HG03159 (cell line): Measurements from ENCODE around the gene ABCA7.

Source experiments
- ATAC-seq: cut with Tn5 transposase; IDR thresholded peaks from one replicate; pipeline ENCODE4 v1.9.1; 2021; ENCODE audit warnings: mild to moderate bottlenecking, moderate library complexity; ENCODE audit not compliant: unreplicated experiment

The ABCA7 gene

GRCh38 chr19:1055886-1056620 is 16.1 kb downstream of the ABCA7 start:
- no peak for ATAC-seq

- ATAC-seq: no peak
These were observed 17.4 kb downstream of the ABCA7 start for GRCh38 chr19:1057176-1057855.

DNA sequence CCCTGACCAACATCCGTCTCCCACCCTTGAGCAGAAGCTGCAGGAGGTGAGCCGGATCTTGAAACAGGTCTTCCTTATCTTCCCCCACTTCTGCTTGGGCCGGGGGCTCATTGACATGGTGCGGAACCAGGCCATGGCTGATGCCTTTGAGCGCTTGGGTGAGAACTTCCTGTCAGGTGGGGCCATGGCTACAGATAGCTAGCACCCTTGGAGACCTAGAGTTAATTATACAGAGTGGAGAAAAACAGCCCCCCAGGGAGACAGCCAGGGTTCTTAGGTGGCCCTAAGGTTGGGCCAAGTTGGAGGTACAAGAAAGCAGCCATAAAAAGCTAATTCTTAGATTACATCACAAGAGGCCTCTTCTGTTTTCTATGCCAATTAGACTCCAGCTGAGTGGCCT is 18.2 kb downstream of the ABCA7 start:
- ATAC-seq: no peak

DNA sequence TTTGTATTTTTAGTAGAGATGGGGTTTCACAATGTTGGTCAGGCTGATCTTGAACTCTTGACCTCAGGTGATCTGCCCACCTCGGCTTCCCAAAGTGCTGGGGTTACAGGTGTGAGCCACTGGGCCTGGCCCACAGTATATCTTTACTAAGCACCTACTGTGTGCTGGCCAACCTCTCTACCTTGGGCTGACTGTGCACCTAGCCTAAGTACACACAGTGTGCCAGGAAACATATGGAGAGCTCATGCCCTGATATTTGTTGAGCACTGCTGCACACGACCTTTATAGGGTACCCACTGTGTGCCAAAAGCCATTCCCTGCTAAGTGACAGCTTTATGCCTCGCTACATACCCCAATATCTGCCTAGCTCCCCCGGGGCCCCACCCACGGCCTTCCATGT is 20.8 kb downstream of the ABCA7 start:
- no peak for ATAC-seq

DNA sequence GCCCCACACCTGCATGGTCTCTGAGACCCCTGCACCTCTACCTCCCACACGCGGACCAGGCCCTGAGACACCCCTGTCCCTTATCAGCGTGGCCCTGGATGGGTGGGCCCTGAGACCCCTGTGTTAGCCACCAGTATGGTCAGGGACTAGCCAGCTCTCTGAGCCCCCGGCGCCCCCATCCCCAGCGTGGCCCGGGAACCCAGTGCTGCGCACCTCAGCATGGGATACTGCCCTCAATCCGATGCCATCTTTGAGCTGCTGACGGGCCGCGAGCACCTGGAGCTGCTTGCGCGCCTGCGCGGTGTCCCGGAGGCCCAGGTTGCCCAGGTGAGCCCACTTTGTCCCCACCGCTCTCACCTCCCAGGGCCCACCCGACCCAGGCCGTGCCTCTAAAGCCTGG is 22.1 kb downstream of the ABCA7 start:
- ATAC-seq: no peak

- no peak for ATAC-seq
These were observed 22.6 kb downstream of the ABCA7 start for GRCh38 chr19:1062387-1063029.

GRCh38 chr19:1063030-1063908 is 23.4 kb downstream of the ABCA7 start:
- no peak for ATAC-seq

DNA sequence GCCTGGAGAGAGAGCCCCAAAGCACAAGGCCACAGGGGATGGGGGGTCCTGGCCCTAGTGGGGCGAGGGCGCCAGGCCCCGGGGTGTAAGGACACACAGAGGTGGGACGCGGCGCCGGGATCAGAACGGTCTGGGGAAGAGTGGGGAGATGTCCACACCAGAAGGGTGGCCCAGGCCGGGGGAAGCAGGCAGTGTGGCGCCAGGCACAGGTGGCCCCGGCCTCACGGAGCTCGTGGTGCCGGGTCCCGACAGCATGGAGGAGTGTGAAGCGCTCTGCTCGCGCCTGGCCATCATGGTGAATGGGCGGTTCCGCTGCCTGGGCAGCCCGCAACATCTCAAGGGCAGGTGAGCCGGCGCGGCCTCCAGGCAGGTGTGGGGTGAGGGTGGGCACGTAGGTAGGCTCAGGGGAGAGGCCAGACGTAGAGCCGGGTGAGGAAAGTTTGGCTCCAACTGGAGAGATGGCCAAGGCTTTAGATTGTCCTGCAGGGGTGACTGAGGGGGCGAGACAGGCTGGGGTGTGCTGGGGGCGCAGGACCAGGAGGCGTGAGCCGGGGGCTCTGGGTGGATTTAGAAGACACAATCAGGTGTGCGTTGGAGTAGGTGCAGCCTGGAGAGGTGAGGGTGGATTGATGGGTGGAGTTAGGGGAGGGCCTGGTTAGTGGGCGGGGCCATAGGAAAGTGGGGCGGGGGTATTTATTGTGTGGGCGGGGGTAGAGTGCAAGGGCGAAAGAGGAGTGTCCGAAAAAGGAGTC is 24.2 kb downstream of the ABCA7 start:
- no peak for ATAC-seq

- no peak for ATAC-seq
These were observed 25.0 kb downstream of the ABCA7 start for GRCh38 chr19:1064661-1065605.

DNA sequence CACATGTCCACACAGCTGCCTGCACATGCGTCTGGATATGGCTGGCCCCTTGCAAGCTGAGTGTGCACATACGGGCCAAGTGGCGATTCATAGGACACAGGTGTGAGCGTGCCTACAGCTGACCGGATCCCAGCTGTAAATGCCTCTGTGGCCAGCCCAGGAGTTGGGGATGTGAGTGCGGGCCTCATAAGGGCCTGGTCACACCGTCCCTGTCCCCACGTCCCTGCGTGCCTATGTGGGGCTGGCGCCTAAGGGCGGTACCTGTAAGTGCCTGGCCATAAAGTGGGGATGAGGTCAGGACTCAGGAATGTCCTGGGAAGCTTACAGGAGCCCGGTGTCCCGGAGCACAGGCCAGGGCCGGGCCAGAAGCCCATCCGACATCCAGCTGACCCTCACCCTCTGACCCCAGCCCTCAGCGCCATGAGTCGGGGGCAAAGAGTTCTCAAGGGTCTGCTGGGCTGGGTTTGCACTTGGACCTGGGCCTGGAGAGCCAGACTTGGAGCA is 25.8 kb downstream of the ABCA7 start:
- no peak for ATAC-seq

DNA sequence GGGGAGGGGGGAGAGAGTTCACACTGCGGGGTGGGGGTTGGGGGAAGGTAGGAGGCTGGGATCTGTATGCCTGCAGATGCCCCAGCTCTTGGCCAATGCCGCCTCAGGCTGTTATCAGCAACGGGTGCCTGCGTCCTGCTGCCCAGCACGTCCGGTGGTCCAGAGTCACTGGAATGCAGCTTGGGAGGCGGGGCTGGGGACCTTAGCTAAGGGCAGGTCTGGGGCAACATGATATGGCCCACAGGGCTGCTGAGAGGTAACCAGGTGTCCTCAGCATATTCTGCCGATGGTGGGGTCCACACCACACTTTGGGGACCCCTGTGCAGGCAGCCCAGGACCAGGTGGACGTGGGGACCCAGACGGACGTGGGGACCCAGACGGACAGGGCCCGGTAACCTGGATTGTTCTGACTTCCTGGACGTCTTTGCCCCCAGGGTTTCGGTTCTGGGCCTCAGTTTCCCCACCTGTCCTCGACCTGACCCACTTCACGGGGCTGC is 26.4 kb downstream of the ABCA7 start:
- ATAC-seq: no peak

DNA sequence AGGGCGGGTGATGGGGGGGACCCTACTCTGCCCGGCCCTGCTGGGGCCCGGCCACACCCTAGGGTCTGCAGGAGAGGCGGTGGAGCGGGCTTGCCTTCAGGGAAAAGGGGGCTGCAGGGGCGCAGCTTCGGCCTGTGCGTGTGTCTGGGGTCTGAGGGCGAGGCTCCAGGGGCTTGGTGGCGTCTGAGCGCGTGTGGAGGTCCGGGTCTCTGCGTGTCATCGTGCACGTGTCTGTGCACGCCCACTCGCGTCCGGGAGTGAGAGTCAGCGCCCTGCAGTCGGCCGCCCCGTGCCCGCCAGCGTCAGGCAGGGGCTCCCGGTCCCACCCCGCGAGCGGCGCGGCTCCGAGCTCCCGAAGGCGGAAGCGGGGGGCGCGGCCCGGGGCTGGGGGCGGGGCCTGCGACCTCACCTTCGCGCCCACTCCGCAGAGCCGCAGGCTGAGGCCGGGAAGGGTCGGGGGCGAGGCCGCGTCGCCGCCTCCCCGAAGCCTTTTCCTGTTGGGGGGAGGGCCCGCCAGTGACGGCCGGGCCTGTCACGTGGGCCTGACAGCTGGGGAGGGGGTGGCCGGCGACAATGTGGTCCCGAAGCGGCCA is 26.9 kb downstream of the ABCA7 start, which contains the start of gene ARHGAP45:
TSS of gene ARHGAP45 (plus strand) at position 420 of the 593 bp plus-strand sequence. CDS start 239 bp downstream, outside the sequence.
- peak; percentile 32 for ATAC-seq

DNA sequence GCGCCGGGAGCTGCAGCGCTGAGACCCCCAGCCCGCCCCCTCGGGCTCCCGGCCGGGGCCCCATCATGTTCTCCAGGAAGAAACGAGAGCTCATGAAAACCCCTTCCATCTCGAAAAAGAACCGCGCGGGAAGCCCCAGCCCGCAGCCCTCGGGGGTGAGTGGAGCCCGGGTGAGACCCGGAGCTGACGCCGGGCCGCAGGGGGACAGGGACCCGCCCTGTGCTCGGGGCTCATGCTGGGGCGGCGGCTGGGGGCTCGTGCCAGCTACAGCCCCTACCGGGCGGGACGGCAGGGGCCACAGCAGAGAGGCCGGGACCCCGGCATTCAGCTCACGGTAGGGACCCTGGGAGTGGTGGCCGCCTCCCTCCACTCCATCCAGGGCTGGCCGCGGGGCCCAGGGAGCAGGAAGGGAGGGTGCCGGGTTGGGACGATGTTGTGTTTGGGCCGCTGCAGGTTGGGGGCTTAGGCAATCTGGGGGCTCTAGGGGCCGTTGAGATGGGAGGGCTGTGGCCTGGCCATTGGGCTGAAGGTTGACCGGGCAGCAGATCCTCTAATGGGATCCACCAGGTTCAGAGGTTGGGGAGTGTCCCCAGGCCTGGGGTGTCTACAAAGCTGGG is 27.5 kb downstream of the ABCA7 start:
- ATAC-seq: peak; percentile 14

- ATAC-seq: no peak
These were observed 28.4 kb downstream of the ABCA7 start for GRCh38 chr19:1068009-1069001.

- ATAC-seq: no peak
These were observed 29.3 kb downstream of the ABCA7 start for GRCh38 chr19:1069009-1069779.

DNA sequence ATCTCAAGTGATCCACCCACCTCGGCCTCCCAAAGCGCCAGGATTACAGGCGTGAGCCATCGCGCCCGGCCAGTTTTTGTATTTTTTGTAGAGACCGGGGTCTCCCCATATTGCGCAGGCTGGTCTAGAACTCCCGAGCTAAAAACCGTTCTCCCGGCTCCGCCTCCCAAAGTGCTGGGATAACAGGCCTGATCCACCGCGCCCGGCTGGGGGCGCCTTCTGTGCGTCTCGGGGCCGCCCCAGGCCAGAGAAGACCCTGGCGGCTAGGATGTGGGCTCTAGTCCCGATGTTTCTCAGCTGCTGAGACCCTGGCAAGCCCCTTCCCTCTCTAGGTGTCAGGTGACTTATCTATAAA is 30.6 kb downstream of the ABCA7 start:
- no peak for ATAC-seq
